ENCODE results near the gene PTPN5. TPM values are rescaled to one million over a fixed set of nuclear protein-coding genes. Genes with fewer than 3 reads are reported as not detected.

PTPN5 gene
- total RNA-seq, 2 experiments from 2014 or later, result not detected

DNA sequence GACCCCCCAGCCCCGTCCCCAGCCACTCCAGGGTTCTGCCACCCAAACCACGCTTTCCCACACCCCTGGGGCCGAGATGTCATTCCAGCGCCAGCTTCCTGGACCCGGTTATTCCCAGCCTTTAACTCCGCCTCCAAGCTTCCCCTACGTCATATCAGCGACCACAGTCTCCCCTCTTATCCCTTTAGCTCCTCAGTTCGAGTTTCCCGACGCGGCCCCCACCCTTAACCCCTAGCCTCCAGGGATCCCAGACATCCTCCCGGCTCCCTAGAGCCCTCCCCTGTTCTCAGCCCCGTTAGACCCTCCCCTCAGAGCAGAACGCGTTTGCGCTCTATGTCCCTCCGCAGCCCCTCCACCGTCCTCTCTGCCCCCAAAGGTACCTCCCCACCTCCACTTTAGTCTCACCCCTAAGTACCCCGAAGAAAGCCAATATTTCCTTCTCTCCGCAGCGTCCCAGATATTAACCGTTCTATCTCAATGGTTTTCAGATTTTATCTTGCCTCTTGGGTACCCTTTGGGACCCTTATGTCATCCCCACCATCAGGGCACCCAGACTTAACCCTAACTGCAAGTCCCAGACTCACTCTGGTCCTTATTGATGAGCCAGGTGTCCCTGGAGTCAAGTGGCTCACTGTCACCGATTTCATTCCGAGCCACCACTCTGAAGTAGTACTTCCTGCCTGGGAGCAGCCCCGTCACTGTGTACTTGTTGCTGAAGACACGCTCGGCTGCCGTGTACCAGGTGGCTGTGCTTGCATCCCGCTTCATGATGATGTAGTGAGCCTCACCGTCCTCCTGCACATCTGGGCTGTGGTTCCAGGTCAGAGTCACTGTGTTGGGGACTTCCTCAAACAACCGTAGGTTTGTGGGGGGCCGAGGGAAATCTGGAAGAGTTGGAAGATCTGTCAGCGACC, 85.0 kb downstream of the PTPN5 start:
- H3K27ac Mint-ChIP-seq, result peak overlapping the region; percentile 81
- H3K9me3 Mint-ChIP-seq, result no peaks in the 10 kb centered on the region
- ATAC-seq, result peak; percentile 81
- H3K4me1 Mint-ChIP-seq (ENCODE audit: low read depth), result peaks cover 17% of the 10 kb centered on the region
- H3K36me3 Mint-ChIP-seq (ENCODE audit: low read depth), result no peaks in the 10 kb centered on the region
- intact Hi-C loops (cut with micrococcal nuclease), result no loop called here
- ChIA-PET CTCF (interaction anchor here (0.9 to 6.0 kb wide), 3 partner anchors 14 to 25 kb away, joined by 3 to 51 read pairs (median 3); no protein-coding TSS in a partner anchor), POLR2A (interaction anchor here (0.9 to 1.0 kb wide), 3 partner anchors 8 to 180 kb away, joined by 3 read pairs; partner anchors contain the start of genes TMEM86A and TSG101)
- peak; percentile 63 for DNase-seq
- TF ChIP-seq, protein P1, sequence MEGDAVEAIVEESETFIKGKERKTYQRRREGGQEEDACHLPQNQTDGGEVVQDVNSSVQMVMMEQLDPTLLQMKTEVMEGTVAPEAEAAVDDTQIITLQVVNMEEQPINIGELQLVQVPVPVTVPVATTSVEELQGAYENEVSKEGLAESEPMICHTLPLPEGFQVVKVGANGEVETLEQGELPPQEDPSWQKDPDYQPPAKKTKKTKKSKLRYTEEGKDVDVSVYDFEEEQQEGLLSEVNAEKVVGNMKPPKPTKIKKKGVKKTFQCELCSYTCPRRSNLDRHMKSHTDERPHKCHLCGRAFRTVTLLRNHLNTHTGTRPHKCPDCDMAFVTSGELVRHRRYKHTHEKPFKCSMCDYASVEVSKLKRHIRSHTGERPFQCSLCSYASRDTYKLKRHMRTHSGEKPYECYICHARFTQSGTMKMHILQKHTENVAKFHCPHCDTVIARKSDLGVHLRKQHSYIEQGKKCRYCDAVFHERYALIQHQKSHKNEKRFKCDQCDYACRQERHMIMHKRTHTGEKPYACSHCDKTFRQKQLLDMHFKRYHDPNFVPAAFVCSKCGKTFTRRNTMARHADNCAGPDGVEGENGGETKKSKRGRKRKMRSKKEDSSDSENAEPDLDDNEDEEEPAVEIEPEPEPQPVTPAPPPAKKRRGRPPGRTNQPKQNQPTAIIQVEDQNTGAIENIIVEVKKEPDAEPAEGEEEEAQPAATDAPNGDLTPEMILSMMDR (IDR thresholded peaks at IDR 0.05), result no peak
- peaks cover 1% of the 10 kb centered on the region for H3K27me3 Mint-ChIP-seq
- H3K4me3 Mint-ChIP-seq, result peak overlapping the region; percentile 69

DNA sequence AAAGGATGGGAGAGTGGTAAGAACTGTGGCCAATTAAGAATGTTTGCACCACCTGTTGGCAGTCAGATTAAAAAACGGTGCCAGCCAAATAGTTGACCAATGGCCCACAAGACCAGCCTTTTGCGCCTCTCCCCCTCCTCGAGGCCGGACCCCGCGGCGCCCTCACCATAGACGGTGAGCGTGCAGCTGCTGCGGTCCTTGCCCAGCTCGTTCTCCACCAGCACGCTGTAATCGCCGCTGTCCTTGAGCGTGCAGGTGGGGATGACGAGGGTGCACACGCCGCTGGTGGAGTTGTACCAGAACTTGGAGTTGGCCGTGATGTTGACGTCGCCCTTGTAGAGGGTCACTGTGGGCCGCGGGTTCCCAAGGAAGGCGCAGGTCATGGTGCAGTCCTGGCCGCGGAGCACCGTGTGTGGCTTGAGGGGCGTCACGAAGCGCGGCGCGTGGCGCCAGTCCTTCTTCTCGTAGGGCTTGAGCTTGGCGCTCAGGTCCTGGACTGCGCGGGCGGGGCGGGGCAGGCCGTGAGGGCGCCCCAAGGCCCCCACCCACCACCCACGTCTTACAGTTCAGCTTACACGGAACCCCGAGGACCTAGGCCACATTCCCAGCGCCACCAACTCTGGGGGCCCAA, 85.8 kb downstream of the PTPN5 start:
- DNase-seq (peak; percentile 27), ATAC-seq (peak; percentile 44)
- TF ChIP-seq, protein P1 (IDR thresholded peaks at IDR 0.05), result no peak
- ChIA-PET CTCF (interaction anchor here (0.9 to 6.0 kb wide), 6 partner anchors 9 to 69 kb away, joined by 3 to 51 read pairs (median 4); no protein-coding TSS in a partner anchor), POLR2A (interaction anchor here (0.9 to 1.7 kb wide), 4 partner anchors 9 to 179 kb away, joined by 3 read pairs; partner anchors contain the start of gene TSG101)
- Mint-ChIP-seq H3K9me3 (no peaks in the 10 kb centered on the region), H3K4me1 (ENCODE audit: low read depth) (peaks cover 17% of the 10 kb centered on the region), H3K27me3 (peaks cover 1% of the 10 kb centered on the region), H3K36me3 (ENCODE audit: low read depth) (no peaks in the 10 kb centered on the region), H3K27ac (no peak overlapping the region), H3K4me3 (peak overlapping the region; percentile 49)
- intact Hi-C loops (cut with micrococcal nuclease), result no loop called here

DNA sequence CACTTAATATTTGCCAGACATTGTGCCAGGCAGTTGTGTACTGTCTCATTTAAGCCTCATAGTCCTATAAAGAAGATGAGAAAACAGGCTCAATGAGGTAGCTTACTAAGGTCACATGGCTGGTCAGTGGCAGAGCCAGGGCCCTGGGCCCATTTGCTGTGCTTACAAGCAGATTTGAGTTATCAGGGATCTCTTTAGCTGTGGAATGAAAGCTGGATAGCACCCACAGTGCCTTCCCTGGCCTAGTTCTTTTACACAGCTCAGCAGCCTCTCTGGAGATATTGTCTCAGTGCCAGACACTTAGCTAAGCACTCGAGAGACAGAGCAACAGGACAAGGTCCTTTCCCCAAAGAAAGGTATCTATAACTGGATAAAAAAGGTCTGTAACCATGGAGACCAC, 86.9 kb downstream of the PTPN5 start:
- H3K4me1 Mint-ChIP-seq (ENCODE audit: low read depth), result peaks cover 21% of the 10 kb centered on the region
- no peaks in the 10 kb centered on the region for H3K9me3 Mint-ChIP-seq
- H3K36me3 Mint-ChIP-seq (ENCODE audit: low read depth), result no peaks in the 10 kb centered on the region
- peaks cover 1% of the 10 kb centered on the region for H3K27me3 Mint-ChIP-seq
- CTCF ChIA-PET, result interaction anchor here (1.2 to 6.0 kb wide), 5 partner anchors 8 to 70 kb away, joined by 3 to 51 read pairs (median 4); no protein-coding TSS in a partner anchor
- intact Hi-C loops (cut with micrococcal nuclease), result no loop called here
- no peak overlapping the region for H3K27ac Mint-ChIP-seq
- H3K4me3 Mint-ChIP-seq, result no peak overlapping the region
- POLR2A ChIA-PET, result interaction anchor here (0.6 to 1.7 kb wide), 4 partner anchors 8 to 72 kb away, joined by 3 to 4 read pairs (median 3); no protein-coding TSS in a partner anchor
- ATAC-seq, result no peak
- DNase-seq, result no peak
- TF ChIP-seq, protein P1 (IDR thresholded peaks at IDR 0.05), result no peak

DNA sequence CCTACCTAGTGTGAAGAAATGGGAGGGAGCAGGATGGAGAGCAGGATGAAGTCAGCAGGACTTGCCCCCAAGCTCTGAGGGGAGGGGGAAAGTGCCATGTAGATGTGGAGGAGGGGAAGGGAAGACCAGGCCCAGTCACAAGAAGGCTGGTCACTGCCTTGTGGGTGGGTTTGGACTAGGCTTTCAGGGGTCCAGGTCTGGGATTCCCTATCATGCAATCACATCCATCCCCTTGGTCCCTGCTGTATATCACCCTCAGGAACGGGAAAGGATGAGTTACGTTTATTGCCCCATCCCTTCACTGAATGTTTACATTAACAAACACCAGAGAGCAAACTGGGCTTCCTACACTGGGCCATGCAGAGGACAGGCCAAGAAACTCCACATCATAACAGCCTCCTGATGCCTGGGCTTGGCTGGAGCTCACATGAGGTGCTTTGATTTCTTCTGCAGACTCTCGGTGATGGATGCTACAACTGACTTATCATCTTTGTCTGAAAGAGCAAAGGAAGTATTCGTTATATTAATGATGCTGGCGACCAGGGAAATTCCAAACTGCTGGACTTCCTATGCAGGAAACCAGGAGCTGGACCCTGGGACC, 87.5 kb downstream of the PTPN5 start:
- Mint-ChIP-seq H3K9me3 (no peaks in the 10 kb centered on the region), H3K27me3 (peaks cover 1% of the 10 kb centered on the region), H3K36me3 (ENCODE audit: low read depth) (no peaks in the 10 kb centered on the region), H3K4me1 (ENCODE audit: low read depth) (peaks cover 23% of the 10 kb centered on the region), H3K27ac (no peak overlapping the region), H3K4me3 (no peak overlapping the region)
- POLR2A ChIA-PET, result interaction anchor here (1.7 kb wide), 2 partner anchors 9 to 16 kb away, joined by 3 read pairs; no protein-coding TSS in a partner anchor
- ATAC-seq, result no peak
- TF ChIP-seq, protein P1 (IDR thresholded peaks at IDR 0.05), result no peak
- intact Hi-C loops (cut with micrococcal nuclease), result no loop called here
- DNase-seq, result no peak
- CTCF ChIA-PET, result interaction anchor here (1.2 to 6.0 kb wide), 3 partner anchors 9 to 19 kb away, joined by 3 to 51 read pairs (median 5); no protein-coding TSS in a partner anchor

Data from activated CD8-positive, alpha-beta T cell treated with anti-CD3 and anti-CD28 coated beads for 36 hours (primary cell).